ENCODE measurements around the gene DROSHA. TPM values are rescaled to one million over a fixed set of nuclear protein-coding genes. Genes with fewer than 3 reads are reported as not detected.
A peak's percentile ranks its signal among the peaks of the same experiment; 100 is the strongest.

The DROSHA gene
- total and polyA plus RNA-seq, 2 donors (not counting 3 experiments of a cell fraction or from before 2014, with no cell fraction given), result 49.1 to 96.4 TPM

- no peak overlapping the region for H3K4me3 ChIP-seq (replicated peaks in 1 of 3; ENCODE audit: insufficient read depth in 1 of 3, low read depth in 1 of 3, low read length in 3 of 3)
- H3K79me2 ChIP-seq (ENCODE audit: control insufficient read depth, insufficient read depth, low read length), result no peaks in the 10 kb centered on the region
- H3K9me1 ChIP-seq (replicated peaks; ENCODE audit: control insufficient read depth, extremely low read depth, insufficient read depth, low read length), result no peaks in the 10 kb centered on the region
- no peaks in the 10 kb centered on the region for H4K20me1 ChIP-seq (replicated peaks; ENCODE audit: control insufficient read depth, extremely low read depth, insufficient read depth, low read length)
- no peaks in the 10 kb centered on the region for H3K36me3 ChIP-seq (ENCODE audit: control insufficient read depth in 2 of 2, extremely low read depth in 1 of 2, insufficient read depth in 2 of 2, low read length in 2 of 2)
- TF ChIP-seq GATA2 (IDR thresholded peaks at IDR 0.05; ENCODE audit: insufficient read depth, insufficient read length, low read depth, low read length) (no peak), CTCF (IDR thresholded peaks at IDR 0.05; ENCODE audit: extremely low read depth in 1 of 2, insufficient read depth in 1 of 2, low read depth in 1 of 2, low read length in 2 of 2) (no peak), MAX (IDR thresholded peaks at IDR 0.05; ENCODE audit: insufficient read depth, insufficient read length) (no peak), EZH2 (IDR thresholded peaks at IDR 0.05; ENCODE audit: borderline replicate concordance, low read depth, low read length, severe bottlenecking) (no peak), POLR2AphosphoS5 (IDR thresholded peaks at IDR 0.05; ENCODE audit: insufficient read depth, low read depth, low read length) (no peak), MYC (IDR thresholded peaks at IDR 0.05; ENCODE audit: low read depth, low read length) (no peak), JUN (IDR thresholded peaks at IDR 0.05; ENCODE audit: borderline replicate concordance, insufficient read depth, insufficient read length, low read depth) (no peak), FOS (IDR thresholded peaks at IDR 0.05; ENCODE audit: borderline replicate concordance, insufficient read depth, low read length) (no peak), POLR2A (IDR thresholded peaks at IDR 0.05; ENCODE audit: low read depth, low read length) (no peak)
- H2AFZ ChIP-seq (ENCODE audit: low read depth, low read length), result no peak overlapping the region
- H3K4me2 ChIP-seq (ENCODE audit: insufficient read depth, low read length), result no peak overlapping the region
- no peak overlapping the region for H3K27ac ChIP-seq (ENCODE audit: insufficient read depth, low read depth, low read length)
- ChIA-PET CTCF (no interaction called here), POLR2A (no interaction called here)
- intact Hi-C loops (cut with micrococcal nuclease) (no loop called here), dilution Hi-C loops (cut with MboI; ENCODE audit: extremely low pct_ligation_motif_present, low sequenced_read_pairs) (no loop called here)
- FAIRE-seq (no peak), DNase-seq (ENCODE audit: low read depth, low spot score) (peak; percentile 39)
- no peak overlapping the region for H3K9ac ChIP-seq (replicated peaks; ENCODE audit: extremely low read depth, insufficient read depth, low read length)
- no peaks in the 10 kb centered on the region for H3K4me1 ChIP-seq (ENCODE audit: control insufficient read depth, extremely low read depth, insufficient read depth, low read length)
- H3K27me3 ChIP-seq (ENCODE audit: control insufficient read depth in 2 of 2, insufficient read depth in 2 of 2, low read length in 2 of 2), result no peaks in the 10 kb centered on the region
- BruUV-seq (replicated peaks), result no TSS peak
- no peaks in the 10 kb centered on the region for H3K9me3 ChIP-seq (replicated peaks; ENCODE audit: control insufficient read depth, insufficient read depth, low read length)
Observed at GRCh38 chr5:31383734-31384133, 148.2 kb downstream of the DROSHA start.

Measured in endothelial cell of umbilical vein (primary cell).